PC-9 (cell line): ENCODE measurements around the gene POLD3. TPM values are rescaled to one million over a fixed set of nuclear protein-coding genes. Genes with fewer than 3 reads are reported as not detected.
"Not testable (repeated sequence)": the region's sequence is repeated elsewhere in the genome, so short reads cannot be mapped to it uniquely, and the experiment has no call there.

ENCODE experiments used
- BruUV-seq: library from RNA; stranded (reverse); fragments of 400-500 nt; replicated peaks from 2 replicates; lab custom pipeline; 2021; lab: Mats Ljungman, UMichigan
- CTCF ChIA-PET: fragments of 300-600 bp; sonication (Branson Sonifier 250); formaldehyde crosslinking; loops from one replicate; lab custom pipeline; 2022; ENCODE audit warnings: antibody characterized with exemption; lab: Charles Lee
- POLR2A ChIA-PET: fragments of 300-600 bp; sonication (Branson Sonifier 250); formaldehyde crosslinking; loops from one replicate; lab custom pipeline; 2022; ENCODE audit warnings: antibody characterized with exemption; ENCODE audit not compliant: unreplicated experiment; lab: Charles Lee
- DNase-seq, 2 experiments: peaks; one replicate each; pipeline versions ENCODE4 v3.0.0 to v3.0.0-alpha.2; 2015 to 2022; ENCODE audit warnings: mixed read lengths in 1 of 2
- H2AFZ ChIP-seq: fragments of 200-600 bp; sonication (generic); 2 replicates; pipeline ENCODE4 v1.8.1; 2017; ENCODE audit warnings: antibody characterized with exemption
- H3F3A ChIP-seq: fragments of 200-600 bp; sonication (generic); 2 replicates; pipeline ENCODE4 v1.8.1; 2017; ENCODE audit warnings: antibody characterized with exemption, mild to moderate bottlenecking, low read depth; ENCODE audit not compliant: insufficient read depth
- H3K27ac ChIP-seq: fragments of 200-600 bp; sonication (generic); 2 replicates; pipeline ENCODE4 v1.6.1; 2016; ENCODE audit warnings: mixed run types
- H3K27me3 ChIP-seq: fragments of 200-600 bp; sonication (generic); 2 replicates; pipeline ENCODE4 v1.6.1; 2016; ENCODE audit warnings: low read depth, mixed run types; ENCODE audit not compliant: insufficient read depth
- H3K36me3 ChIP-seq: fragments of 200-600 bp; sonication (generic); 2 replicates; pipeline ENCODE4 v1.6.1; 2016; ENCODE audit warnings: low read depth, mixed run types
- H3K4me1 ChIP-seq: fragments of 200-600 bp; sonication (generic); replicated peaks from 2 replicates; pipeline ENCODE4 v1.6.1; 2016; ENCODE audit warnings: mixed run types; ENCODE audit not compliant: insufficient read depth
- H3K4me2 ChIP-seq: fragments of 200-600 bp; sonication (generic); 2 replicates; pipeline ENCODE4 v1.6.1; 2017; ENCODE audit warnings: mixed run types
- H3K4me3 ChIP-seq: fragments of 200-600 bp; sonication (generic); 2 replicates; pipeline ENCODE4 v1.6.1; 2016; ENCODE audit warnings: mixed run types
- H3K79me2 ChIP-seq: fragments of 200-600 bp; sonication (generic); 2 replicates; pipeline ENCODE4 v1.6.1; 2017; ENCODE audit warnings: low read depth, mixed run types
- H3K9me2 ChIP-seq: fragments of 200-600 bp; sonication (generic); 2 replicates; pipeline ENCODE4 v1.8.1; 2017; ENCODE audit warnings: mild to moderate bottlenecking; ENCODE audit not compliant: insufficient read depth
- H3K9me3 ChIP-seq: fragments of 200-600 bp; sonication (generic); 2 replicates; pipeline ENCODE4 v1.8.1; 2016; ENCODE audit warnings: low read depth; ENCODE audit not compliant: insufficient read depth
- H4K20me1 ChIP-seq: fragments of 200-600 bp; sonication (generic); 2 replicates; pipeline ENCODE4 v1.8.1; 2017; ENCODE audit not compliant: insufficient read depth
- EZH2 ChIP-seq: fragments of 200-600 bp; sonication (generic); IDR thresholded peaks from 2 replicates; pipeline ENCODE4 v1.8.0; 2017; ENCODE audit warnings: antibody characterized with exemption, low read depth
- intact Hi-C: fragments of 100-400 bp; cut with micrococcal nuclease; formaldehyde crosslinking; loops from one replicate; pipeline ENCODE4 v1.10.0; 2022; ENCODE audit not compliant: unreplicated experiment
- total RNA-seq: library from RNA; stranded (reverse); gene quantifications from 2 replicates; pipeline ENCODE4 v1.2.3, GENCODE V29; 2021
- TF ChIP-seq, protein P1 (sequence below): fragments of 200-600 bp; sonication (generic); conservative IDR thresholded peaks from 2 replicates; pipeline ENCODE4 v1.6.1; 2017; ENCODE audit warnings: mixed run types, antibody characterized with exemption, mild to moderate bottlenecking, moderate library complexity

The POLD3 gene
- total RNA-seq, 1 experiment from 2014 or later = 44.1 TPM

DNA sequence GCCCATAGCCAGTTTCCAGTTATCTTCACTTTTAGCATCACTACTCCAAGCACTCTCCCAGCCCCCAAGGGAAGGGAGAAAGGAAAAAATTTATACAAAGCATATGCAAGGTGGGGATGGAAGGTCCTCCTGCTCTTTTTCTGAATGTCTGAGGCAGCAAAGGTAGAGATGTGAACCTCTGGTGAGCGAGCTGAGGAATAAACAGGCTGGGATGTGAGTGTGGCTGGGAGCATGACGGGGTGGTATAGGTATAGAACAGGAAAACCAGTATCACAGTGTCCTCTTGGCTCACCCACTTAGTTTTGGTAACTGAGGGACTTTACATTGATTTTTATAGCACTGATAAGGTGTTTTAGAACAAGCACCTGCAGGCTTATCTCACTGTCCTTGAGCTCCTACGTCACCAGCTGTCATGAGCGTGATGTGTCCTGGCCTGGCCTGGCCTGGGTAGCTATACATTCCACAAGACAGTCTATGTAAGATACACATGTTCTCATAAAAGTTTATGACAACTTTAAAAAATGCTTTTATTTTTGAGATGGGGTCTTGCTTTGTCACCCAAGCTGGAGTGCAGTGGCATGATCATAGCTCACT, 10.3 kb upstream of the POLD3 start:
- ChIA-PET POLR2A (interaction anchor here (0.5 to 0.6 kb wide), 3 partner anchors 88 to 595 kb away, joined by 3 to 8 read pairs (median 5); partner anchors contain the start of gene LIPT2), CTCF (no interaction called here)
- Histone ChIP-seq H3F3A (0 out of 2 replicates have a peak, but pooled peaks cover 15% of the 10 kb centered on the region), H3K36me3 (no peaks in the 10 kb centered on the region), H3K27ac (no peak overlapping the region), H3K4me2 (no peak overlapping the region), H3K27me3 (no peaks in the 10 kb centered on the region), H3K9me3 (no peaks in the 10 kb centered on the region), H3K79me2 (no peaks in the 10 kb centered on the region), H3K9me2 (no peaks in the 10 kb centered on the region), H4K20me1 (no peaks in the 10 kb centered on the region), H3K4me3 (no peak overlapping the region), H2AFZ (no peak overlapping the region), H3K4me1 (peaks cover 13% of the 10 kb centered on the region)
- intact Hi-C loops = no loop called here
- no peak for DNase-seq
- BruUV-seq = no TSS peak
- TF ChIP-seq, protein P1, sequence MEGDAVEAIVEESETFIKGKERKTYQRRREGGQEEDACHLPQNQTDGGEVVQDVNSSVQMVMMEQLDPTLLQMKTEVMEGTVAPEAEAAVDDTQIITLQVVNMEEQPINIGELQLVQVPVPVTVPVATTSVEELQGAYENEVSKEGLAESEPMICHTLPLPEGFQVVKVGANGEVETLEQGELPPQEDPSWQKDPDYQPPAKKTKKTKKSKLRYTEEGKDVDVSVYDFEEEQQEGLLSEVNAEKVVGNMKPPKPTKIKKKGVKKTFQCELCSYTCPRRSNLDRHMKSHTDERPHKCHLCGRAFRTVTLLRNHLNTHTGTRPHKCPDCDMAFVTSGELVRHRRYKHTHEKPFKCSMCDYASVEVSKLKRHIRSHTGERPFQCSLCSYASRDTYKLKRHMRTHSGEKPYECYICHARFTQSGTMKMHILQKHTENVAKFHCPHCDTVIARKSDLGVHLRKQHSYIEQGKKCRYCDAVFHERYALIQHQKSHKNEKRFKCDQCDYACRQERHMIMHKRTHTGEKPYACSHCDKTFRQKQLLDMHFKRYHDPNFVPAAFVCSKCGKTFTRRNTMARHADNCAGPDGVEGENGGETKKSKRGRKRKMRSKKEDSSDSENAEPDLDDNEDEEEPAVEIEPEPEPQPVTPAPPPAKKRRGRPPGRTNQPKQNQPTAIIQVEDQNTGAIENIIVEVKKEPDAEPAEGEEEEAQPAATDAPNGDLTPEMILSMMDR = no peak
- TF ChIP-seq EZH2 = no peak

- CTCF ChIA-PET = no interaction called here
These were observed 9.3 kb upstream of the POLD3 start for GRCh38 chr11:74583024-74583624.

DNA sequence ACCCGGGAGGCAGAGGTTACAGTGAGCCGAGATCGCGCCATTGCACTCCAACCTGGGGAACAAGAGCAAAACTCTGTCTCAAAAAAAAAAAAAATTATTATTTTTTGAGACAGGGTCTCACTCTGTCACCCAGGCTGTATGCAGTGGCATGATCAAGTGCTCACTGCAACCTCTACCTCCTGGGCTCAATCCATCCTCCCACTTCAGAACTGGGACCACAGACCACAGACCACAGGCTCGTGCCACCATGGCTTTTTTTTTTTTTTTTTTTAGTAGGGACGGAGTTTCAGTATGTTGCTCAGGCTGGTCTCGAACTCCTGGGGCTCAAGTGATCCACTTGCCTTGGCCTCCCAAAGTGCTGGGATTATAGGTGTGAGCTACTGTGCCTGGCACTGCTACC, 1.9 kb upstream of the POLD3 start:
- CTCF ChIA-PET, POLR2A ChIA-PET, BruUV-seq, H3K9me2 ChIP-seq, H3K4me2 ChIP-seq, H3K27me3 ChIP-seq, H4K20me1 ChIP-seq, H3K27ac ChIP-seq, H3K4me3 ChIP-seq, DNase-seq, H3K9me3 ChIP-seq, H2AFZ ChIP-seq, H3K36me3 ChIP-seq: not testable (repeated sequence)
- Histone ChIP-seq H3F3A (peaks cover 18% of the 10 kb centered on the region), H3K79me2 (peaks cover 31% of the 10 kb centered on the region), H3K4me1 (peaks cover 23% of the 10 kb centered on the region)
- intact Hi-C loops = loop anchor here (5.0 kb wide), 1 partner anchor 193 kb away; the partner anchor contains the start of gene PGM2L1

More at GRCh38 chr11:74583024-74583624, 9.3 kb upstream of the POLD3 start:
- Histone ChIP-seq H3K27ac (no peak overlapping the region), H3K9me3 (no peaks in the 10 kb centered on the region), H3K9me2 (no peaks in the 10 kb centered on the region), H3K79me2 (no peaks in the 10 kb centered on the region), H3K4me2 (no peak overlapping the region), H4K20me1 (no peaks in the 10 kb centered on the region), H3K4me1 (peaks cover 13% of the 10 kb centered on the region), H3K36me3 (no peaks in the 10 kb centered on the region), H2AFZ (no peak overlapping the region), H3K27me3 (no peaks in the 10 kb centered on the region), H3K4me3 (no peak overlapping the region), H3F3A (0 out of 2 replicates have a peak, but pooled peaks cover 15% of the 10 kb centered on the region)
- DNase-seq = no peak
- TF ChIP-seq, protein P1 = no peak
- TF ChIP-seq EZH2 = no peak
- intact Hi-C loops = no loop called here
- no TSS peak for BruUV-seq
- POLR2A ChIA-PET = no interaction called here
